Parathyroid adenoma (tissue), 2 donors: ENCODE data around the gene CNTNAP4.

ENCODE experiments used
- H2AFZ ChIP-seq: fragments of 300-600 bp; sonication (generic); one replicate; pipeline ENCODE4 v1.7.0; 2017; ENCODE audit warnings: antibody characterized with exemption, mild to moderate bottlenecking
- H3K27ac ChIP-seq: fragments of 300-600 bp; sonication (generic); one replicate; pipeline ENCODE4 v1.7.0; 2017
- H3K27me3 ChIP-seq: fragments of 300-600 bp; sonication (generic); one replicate; pipeline ENCODE4 v1.7.0; 2017; ENCODE audit warnings: low read length; ENCODE audit not compliant: control insufficient read depth, insufficient read depth
- H3K36me3 ChIP-seq: fragments of 300-600 bp; sonication (generic); one replicate; pipeline ENCODE4 v1.7.0; 2017; ENCODE audit warnings: low read length; ENCODE audit not compliant: control insufficient read depth, insufficient read depth
- H3K4me1 ChIP-seq: fragments of 300-600 bp; sonication (generic); one replicate; pipeline ENCODE4 v1.7.0; 2017; ENCODE audit warnings: control low read depth
- H3K4me2 ChIP-seq: fragments of 300-600 bp; sonication (generic); one replicate; pipeline ENCODE4 v1.7.0; 2017; ENCODE audit warnings: low read length
- H3K4me3 ChIP-seq: fragments of 300-600 bp; sonication (generic); one replicate; pipeline ENCODE4 v1.7.0; 2017; ENCODE audit warnings: low read depth, low read length
- H3K79me2 ChIP-seq: fragments of 300-600 bp; sonication (generic); one replicate; pipeline ENCODE4 v1.7.0; 2017; ENCODE audit warnings: control low read depth
- H3K9ac ChIP-seq: fragments of 300-600 bp; sonication (generic); one replicate; pipeline ENCODE4 v1.7.0; 2017; ENCODE audit warnings: mild to moderate bottlenecking
- H3K9me3 ChIP-seq: fragments of 300-600 bp; sonication (generic); one replicate; pipeline ENCODE4 v1.7.0; 2017; ENCODE audit warnings: low read length; ENCODE audit not compliant: control insufficient read depth
- TF ChIP-seq, protein P1 (sequence below): fragments of 300-600 bp; sonication (generic); IDR thresholded peaks from one replicate; pipeline ENCODE4 v1.7.0; 2017; ENCODE audit warnings: antibody characterized with exemption, mild to moderate bottlenecking
- donor health status: primary hyperparathyroidism.

Gene CNTNAP4

DNA sequence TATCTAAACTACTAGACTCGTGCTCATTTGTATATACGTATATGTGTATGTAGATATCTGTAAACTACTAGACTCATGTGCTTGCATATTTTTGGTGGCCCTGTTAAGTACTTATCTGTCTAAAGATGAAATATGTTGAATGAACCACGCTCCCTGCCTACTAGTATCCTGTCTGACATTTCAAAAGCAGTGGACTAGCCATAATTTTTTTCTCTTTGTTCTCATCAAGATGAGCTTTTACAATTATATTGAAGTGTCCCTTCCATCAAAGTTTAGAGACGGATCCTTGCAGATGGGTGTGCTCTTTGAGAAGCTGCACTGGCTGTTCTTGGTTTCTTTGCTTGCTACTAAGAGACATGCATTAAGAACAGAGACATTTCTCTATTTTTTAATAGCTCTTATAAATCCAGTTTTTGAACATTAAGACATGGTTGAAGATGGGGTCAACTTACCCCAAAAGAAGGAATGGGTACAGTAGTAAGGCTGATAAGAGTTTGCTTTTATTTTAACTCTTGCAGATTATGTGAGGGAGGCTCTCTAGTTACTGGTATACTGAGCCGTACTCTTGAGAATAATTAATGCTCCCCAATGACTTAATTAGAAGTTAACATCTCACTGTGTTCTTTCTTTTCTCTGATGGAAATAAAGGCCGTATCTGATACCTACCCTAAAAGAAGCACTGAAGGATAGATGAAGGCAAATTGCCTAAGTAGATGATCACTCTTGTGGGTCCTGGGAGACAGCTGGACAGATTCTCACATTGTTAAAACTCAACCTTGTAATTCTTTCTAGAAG lies 3.4 kb downstream of the CNTNAP4 start:
- H3K27ac ChIP-seq, result no peak overlapping the region
- H3K36me3 ChIP-seq, result no peaks in the 10 kb centered on the region
- no peaks in the 10 kb centered on the region for H3K79me2 ChIP-seq
- no peak overlapping the region for H2AFZ ChIP-seq
- no peaks in the 10 kb centered on the region for H3K9me3 ChIP-seq
- H3K9ac ChIP-seq, result no peak overlapping the region
- TF ChIP-seq, protein P1, sequence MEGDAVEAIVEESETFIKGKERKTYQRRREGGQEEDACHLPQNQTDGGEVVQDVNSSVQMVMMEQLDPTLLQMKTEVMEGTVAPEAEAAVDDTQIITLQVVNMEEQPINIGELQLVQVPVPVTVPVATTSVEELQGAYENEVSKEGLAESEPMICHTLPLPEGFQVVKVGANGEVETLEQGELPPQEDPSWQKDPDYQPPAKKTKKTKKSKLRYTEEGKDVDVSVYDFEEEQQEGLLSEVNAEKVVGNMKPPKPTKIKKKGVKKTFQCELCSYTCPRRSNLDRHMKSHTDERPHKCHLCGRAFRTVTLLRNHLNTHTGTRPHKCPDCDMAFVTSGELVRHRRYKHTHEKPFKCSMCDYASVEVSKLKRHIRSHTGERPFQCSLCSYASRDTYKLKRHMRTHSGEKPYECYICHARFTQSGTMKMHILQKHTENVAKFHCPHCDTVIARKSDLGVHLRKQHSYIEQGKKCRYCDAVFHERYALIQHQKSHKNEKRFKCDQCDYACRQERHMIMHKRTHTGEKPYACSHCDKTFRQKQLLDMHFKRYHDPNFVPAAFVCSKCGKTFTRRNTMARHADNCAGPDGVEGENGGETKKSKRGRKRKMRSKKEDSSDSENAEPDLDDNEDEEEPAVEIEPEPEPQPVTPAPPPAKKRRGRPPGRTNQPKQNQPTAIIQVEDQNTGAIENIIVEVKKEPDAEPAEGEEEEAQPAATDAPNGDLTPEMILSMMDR, result no peak
- no peaks in the 10 kb centered on the region for H3K4me1 ChIP-seq
- H3K27me3 ChIP-seq, result no peaks in the 10 kb centered on the region
- no peak overlapping the region for H3K4me3 ChIP-seq
- H3K4me2 ChIP-seq, result no peak overlapping the region

DNA sequence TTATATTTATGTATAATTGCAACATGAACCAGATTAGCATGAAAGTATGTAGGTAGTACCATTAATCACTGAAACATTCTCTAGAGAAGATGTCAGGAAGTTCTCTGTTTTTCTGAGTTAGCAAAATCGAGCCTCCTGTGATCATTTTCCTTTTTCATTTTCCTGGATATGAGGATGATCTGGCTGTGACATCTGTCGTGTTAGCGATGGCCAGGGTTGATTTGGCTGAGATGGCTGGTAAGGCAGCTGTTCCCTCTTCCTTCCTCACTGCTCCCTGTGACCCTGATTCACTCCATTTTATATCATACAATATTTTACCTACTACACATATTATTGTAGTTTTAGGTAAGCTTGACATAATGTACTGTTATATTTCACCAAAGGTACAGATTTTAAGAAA lies 10.3 kb downstream of the CNTNAP4 start:
- Histone ChIP-seq H3K36me3 (no peaks in the 10 kb centered on the region), H3K9me3 (no peaks in the 10 kb centered on the region), H3K4me3 (no peak overlapping the region), H3K9ac (no peak overlapping the region), H3K4me1 (no peaks in the 10 kb centered on the region), H3K4me2 (no peak overlapping the region), H3K79me2 (no peaks in the 10 kb centered on the region), H2AFZ (no peak overlapping the region), H3K27ac (no peak overlapping the region), H3K27me3 (no peaks in the 10 kb centered on the region)
- TF ChIP-seq, protein P1, result no peak

DNA sequence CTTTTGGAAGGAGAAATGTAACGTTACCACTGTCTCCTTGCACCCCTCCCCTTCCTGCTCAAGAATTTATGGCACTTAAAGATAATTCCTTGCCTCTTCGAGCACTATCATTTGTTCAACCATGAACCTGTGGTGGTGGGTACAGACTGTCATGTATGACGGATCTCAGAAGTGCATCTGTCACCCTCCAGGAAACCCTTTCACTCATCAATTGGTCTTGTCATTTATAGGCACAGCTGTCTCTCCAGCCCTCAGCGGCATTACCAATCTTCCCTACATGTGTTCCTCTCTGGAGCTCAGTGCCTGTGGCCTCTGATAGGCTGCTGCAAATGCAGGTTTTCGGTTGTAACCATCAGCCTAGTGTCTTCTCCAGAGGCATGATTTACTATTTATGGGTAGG lies 15.0 kb downstream of the CNTNAP4 start:
- H3K79me2 ChIP-seq, result no peaks in the 10 kb centered on the region
- no peak overlapping the region for H3K9ac ChIP-seq
- no peak overlapping the region for H2AFZ ChIP-seq
- no peak overlapping the region for H3K4me2 ChIP-seq
- no peak overlapping the region for H3K4me3 ChIP-seq
- no peaks in the 10 kb centered on the region for H3K36me3 ChIP-seq
- H3K9me3 ChIP-seq, result no peaks in the 10 kb centered on the region
- TF ChIP-seq, protein P1, result no peak
- H3K27ac ChIP-seq, result no peak overlapping the region
- H3K27me3 ChIP-seq, result no peaks in the 10 kb centered on the region
- no peaks in the 10 kb centered on the region for H3K4me1 ChIP-seq

DNA sequence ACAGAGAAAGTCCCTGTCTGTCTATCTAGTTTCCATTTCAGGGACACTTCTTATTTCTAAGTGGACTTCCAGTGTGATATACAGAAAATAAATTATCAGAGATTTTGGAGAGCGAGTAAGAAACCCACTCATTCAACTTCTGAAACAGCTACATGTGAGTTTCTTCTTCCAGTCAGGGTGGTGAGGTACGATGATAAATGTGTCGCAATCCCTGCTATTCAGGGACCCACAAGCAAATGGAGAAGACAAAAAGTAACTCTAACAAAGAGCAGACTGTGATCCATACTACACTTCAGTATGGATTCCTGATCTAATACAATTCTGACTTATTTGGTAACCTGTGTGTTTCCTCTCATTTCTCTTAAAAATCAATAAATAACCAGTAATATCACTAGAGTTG lies 16.8 kb downstream of the CNTNAP4 start:
- Histone ChIP-seq H3K4me2 (no peak overlapping the region), H3K27me3 (no peaks in the 10 kb centered on the region), H3K9ac (no peak overlapping the region), H3K4me1 (no peaks in the 10 kb centered on the region), H3K79me2 (no peaks in the 10 kb centered on the region), H3K27ac (no peak overlapping the region), H2AFZ (no peak overlapping the region), H3K9me3 (no peaks in the 10 kb centered on the region), H3K4me3 (no peak overlapping the region), H3K36me3 (no peaks in the 10 kb centered on the region)
- TF ChIP-seq, protein P1, result no peak
